ENCODE data around the gene IFITM10.

The IFITM10 gene

GRCh38 chr11:1750840-1751530, 590 bp upstream of the IFITM10 start:
- DNase-seq: no peak

DNA sequence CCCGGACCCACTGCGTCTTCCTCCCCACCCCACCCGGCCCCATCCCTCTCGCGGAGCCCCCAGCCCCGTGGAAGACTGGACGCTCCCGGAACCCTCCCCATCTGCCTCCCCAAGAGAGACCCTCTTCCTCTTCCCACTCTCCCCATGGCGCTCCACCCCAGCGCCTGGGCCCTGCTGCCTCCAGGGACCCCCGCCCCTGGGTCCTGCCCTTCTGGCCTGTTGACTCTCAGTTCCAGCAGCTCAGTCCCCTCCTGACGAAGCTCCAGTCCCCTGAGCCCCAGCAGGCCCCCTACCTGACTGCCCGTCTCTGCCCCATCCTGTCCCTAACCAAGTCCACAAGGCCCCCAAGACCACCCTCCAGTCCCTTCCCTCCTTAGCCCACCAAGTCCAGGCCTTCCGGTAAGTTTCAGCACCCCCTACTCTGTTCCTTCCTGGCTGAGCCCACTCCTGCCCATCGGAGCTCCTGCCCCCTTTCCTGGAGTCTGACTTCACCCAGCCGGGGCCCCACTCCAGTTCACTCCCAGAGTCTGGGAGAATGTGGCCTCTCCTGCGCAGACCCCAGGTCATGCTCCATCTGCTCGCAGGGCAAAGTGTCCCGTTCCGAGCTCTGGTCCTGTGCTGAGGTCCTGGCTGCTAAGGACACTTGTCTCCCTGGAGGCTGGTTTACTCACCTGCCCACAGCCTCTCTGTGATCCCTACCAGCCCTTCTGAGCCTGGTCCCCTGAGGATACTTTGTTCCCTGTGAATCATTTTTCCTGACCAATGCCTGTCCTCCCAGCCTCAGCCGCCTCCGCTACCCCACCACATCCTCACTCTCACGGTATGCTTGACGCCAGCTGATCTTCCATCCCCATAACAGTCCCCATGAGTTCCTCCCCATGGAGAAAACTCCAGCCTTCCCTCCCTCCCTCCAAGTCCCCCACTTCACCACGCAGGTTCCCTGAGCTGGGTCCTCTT, 722 bp downstream of the IFITM10 start:
- DNase-seq: no peak

- no peak for DNase-seq
Measured at GRCh38 chr11:1748636-1749394, 1.6 kb downstream of the IFITM10 start.

DNA sequence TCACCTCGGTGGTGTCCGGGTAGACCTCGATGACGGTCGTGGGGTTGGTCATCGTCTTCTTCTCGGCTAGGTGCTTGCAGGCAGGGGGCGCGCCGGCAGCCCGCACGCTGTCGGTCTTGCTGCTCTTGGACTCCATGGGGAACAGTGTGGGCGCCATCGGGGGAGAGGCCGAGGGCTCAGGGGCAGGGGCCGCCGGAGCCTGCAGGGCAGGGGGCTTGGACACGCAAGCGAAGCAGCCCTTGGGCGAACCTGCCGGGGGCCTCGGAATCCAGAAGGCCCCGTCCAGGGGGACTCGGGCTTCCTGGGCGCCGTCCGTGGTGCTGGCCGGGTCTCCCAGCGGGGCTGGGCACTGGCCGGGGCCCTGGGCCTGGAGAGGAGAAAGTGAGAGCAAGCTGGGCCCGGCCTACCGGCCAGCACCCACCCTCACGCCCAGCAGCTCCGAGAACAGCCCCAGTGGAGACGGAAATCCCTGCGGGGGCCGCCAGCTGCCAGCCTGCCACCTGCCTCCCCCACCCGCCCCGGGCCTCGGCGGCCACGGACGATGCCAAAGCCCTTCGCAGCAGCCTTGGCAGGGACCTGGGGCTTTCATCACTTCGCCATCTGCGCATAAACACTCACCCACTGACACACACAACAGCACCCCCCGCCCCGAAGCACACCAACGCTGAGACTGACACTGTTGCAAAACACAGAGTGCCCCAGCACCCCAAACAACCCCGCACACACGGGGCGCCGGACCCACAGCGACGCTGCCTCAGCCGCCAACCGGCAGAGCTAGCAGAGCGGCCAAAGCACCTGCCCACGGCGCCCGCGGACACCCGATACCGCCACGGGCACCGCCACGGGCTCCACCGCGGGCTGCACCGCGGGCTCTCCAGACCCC, 2.4 kb downstream of the IFITM10 start:
- no peak for DNase-seq

DNA sequence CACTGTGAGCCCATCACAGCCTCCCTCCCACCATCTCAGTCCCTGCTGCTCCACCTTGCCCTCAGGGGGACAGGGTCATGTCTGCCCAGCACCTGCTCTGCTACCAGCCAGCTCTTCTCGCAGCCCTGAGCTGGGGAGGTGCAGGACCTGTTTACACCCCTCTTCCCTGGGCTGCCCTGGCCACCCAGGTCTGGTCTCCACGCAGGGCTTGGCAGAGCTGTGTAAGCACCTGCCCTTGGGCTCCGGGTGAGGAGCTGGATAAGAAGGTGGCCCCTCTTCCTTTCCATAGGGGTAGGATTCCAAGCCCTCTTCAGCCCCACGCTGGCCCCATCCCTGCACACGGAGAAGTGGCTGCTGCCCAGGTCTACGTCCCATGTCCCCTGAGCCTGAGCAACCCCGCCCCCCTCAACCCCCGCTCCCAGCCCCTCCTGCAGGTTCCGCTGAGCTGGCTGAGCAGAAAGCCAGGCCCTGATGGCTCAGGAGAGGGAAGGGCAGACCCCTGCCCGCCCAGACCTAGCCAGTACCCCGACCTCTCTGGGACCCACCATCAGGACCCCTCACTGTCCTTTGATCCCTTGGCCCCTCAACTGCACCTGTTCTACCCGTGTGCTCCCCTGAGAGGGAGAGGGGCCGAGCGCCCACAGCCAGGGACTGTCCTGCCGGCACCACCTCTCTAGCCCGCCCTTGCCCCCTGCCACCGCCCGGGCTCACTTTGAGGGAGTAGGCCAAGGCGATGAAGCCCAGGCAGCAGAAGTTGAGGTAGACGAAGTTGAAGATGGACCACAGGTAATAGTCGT, 3.2 kb downstream of the IFITM10 start:
- no peak for DNase-seq

DNA sequence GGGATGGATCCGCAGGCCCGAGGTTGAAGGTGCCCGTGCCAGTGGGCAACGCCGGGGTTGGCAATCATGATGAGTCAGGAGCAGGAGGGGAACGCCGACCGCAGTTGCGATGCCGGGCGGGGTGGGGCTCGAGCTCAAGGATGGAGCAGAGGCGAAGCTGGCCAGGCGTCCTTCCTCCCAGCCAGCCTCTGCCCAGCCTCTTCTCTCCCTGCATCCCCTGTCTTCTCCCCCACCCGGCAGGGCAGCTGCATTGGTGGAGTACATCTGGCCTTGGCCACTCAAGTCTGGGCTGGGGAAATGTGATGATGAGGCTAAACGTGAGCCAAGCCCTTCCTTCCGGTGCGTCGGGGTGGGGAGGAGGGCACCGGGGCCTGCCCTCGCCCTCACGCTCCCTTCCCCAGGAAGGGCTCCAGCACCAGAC, 3.9 kb downstream of the IFITM10 start:
- no peak for DNase-seq

DNA sequence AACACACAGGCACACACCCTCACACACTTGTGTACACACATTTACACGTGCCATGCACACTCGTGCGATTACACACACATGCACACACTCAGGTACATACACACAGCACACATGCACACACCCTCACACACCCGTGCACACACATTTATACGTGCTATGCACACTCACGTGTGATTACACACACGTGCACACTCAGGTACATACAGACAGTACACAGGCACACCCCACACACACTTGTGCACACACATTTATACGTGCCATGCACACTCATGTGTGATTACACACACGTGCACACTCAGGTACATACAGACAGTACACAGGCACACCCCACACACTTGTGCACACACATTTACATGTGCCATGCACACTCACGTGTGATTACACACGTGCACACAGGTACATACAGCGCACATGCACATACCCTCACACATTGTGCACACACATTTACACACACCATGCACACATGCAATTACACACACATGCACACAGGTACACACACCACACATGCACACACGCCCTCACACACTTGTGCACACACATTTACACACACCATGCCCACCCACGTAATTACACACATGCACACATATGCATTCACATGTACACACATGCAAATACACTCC, 4.6 kb downstream of the IFITM10 start:
- DNase-seq: no peak

DNA sequence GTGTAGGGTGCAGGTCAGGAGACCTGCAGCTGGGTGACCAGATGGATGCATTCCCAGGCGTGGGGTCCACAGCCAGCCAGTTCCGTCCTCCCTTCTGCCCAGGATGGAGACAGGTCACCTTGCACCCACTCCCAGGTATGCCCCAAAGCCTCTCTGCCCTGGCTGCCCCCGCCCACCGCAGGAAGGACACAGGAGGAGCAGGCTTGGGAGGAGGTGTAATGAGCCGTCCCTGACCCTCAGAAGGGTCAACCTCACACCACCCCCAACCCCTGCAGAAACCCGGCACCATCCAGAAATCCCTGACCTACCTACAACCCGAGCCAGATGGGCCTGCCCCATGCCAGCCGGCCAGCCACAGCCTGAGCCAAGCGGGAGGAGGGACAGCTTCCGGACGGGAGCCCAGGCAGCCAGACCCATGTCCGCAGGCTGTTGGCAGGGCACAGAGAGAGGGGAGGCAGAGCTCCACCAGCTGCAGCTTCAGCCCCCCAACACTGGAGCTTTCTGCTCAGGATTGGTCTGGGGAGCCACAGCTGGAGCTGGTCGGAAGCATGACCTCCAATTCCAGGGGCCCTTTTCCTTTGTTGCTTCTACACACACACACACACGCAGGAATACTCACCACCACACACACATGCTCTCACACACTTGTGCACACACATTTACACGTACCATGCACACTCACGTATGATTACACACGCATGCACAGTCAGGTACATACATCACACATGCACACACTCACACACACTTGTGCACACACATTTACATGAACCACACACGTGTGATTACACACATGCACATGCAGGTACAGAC, 5.3 kb downstream of the IFITM10 start:
- no peak for DNase-seq

GRCh38 chr11:1744137-1744886, 6.1 kb downstream of the IFITM10 start:
- no peak for DNase-seq

GRCh38 chr11:1743585-1744136, 6.7 kb downstream of the IFITM10 start:
- no peak for DNase-seq

DNA sequence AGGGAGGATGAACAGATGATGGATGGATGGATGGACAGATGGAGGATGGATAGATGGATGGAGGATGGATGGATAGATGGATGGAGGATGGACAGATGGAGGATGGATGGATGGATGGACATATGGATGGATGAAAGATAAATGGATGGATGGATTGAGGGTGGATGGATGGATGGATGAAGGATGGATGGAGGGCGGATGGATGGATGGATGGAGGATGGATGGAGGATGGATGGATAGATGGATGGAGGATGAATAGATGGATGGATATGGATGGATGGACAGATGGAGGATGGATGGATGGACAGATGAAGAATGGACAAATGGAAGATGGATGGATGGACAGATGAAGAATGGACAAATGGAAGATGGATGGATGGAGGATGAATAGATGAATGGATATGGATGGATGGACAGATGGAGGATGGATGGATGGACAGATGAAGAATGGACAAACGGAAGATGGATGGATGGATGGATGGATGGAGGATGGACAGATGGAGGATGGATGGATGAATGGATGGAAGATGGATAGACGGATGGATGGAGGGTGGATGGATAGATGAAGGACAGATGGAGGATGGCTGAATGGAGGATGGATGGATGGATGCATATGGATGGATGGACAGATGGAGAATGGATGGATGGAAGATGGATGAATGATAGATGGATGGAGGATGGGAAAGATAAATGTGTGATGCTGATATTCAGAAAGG, 7.4 kb downstream of the IFITM10 start:
- DNase-seq: no peak

DNA sequence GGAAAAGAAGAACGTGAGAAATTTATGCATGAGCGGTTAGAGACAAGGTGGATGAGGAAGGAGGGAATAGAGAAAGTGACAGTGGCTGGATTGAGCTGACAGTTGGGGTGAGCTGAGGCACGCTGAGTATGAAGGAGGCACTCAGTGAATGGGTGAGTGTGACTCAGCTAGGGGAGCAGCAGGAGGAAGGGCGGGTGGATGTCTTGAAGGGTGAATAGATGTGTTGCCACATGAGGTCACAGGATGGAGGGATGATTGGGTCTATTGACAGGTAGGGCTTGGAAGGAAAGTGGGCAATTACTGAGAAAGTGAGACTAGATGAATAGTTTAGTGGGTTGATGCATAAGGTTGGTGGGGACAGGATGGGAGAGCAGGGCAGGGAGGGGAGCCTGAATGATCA, 8.0 kb downstream of the IFITM10 start:
- no peak for DNase-seq

DNA sequence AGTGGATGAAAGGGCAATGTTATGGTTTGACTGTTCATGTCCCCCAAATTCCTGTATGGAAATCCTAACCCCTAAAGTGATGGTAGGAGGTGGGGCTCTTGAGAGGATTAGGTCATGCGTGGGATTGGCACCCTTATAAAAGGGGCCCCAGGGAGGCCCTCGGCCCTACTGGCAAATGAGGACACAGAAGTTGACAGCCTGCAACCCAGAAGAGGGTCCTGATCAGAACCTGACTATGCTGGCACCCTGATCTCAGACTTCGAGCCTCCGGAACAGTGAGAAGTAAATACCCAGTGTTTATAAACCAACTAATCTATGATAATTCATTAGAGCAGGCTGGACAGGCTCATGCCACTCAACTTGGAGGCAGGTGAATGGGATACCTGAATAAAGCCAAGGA, 8.7 kb downstream of the IFITM10 start:
- no peak for DNase-seq

GRCh38 chr11:1740786-1741530, 9.4 kb downstream of the IFITM10 start:
- DNase-seq: no peak

- no peak for DNase-seq
Measured at GRCh38 chr11:1739576-1739975, 10.8 kb downstream of the IFITM10 start.

DNA sequence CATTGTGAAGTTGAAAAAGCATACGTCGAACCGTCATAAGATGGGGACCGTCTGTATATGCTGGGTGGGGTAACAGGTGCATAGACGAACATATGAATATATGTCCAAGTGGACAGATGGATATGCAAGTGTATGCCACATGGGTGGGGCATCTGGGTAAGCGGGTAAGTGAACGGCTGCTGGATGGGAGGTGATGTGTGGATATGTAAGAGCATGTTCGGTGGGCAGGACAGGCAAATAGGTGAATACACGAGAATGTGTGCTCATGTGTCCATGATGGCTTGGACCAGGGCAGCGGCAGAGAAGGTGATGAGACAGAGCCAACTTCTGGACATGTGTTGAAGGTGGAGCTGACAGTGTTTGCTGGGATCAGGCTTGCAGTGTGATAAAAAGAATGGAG, 12.0 kb downstream of the IFITM10 start:
- no peak for DNase-seq

DNA sequence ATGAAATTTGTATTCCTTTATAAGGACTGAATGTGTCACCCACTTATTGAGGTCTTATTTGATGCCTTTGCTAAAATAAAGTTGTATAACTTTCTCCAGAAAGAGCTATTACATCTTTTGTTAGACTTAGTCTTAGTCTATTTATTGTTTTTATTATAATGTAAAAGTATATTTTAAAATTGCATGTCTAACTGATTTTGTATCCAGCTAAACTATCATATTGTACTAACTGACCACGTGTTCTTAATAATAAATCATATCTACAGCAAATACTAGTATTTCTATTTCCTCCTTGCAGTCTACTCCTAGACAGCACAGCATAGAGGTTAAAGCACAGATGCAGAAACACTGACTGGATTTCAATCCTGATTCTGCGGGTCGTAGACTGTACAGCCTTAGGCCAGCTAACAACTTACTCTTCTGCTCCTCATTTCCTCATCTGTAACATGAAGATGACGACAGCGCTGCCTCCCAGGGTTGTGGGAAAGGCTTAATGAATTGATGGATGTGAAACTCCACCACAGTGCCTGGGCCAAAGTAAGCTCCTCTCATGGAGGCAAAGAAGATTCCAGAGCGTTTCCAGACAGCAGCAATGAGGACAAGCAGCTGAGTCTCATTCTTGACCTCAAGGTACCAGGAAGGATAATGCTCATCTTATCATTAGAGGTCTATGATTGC, 13.2 kb downstream of the IFITM10 start:
- DNase-seq: no peak

Measured in CD4-positive, alpha-beta T cell treated with Interleukin-4 for 1 hour (primary cell).